IPS-NIHi11 (cell line): ENCODE data around the gene CCNF.

Experiments used
- DNase-seq: peaks from one replicate; pipeline ENCODE4 v3.0.0; 2012; ENCODE audit warnings: mixed read lengths, low spot score

The CCNF gene

DNA sequence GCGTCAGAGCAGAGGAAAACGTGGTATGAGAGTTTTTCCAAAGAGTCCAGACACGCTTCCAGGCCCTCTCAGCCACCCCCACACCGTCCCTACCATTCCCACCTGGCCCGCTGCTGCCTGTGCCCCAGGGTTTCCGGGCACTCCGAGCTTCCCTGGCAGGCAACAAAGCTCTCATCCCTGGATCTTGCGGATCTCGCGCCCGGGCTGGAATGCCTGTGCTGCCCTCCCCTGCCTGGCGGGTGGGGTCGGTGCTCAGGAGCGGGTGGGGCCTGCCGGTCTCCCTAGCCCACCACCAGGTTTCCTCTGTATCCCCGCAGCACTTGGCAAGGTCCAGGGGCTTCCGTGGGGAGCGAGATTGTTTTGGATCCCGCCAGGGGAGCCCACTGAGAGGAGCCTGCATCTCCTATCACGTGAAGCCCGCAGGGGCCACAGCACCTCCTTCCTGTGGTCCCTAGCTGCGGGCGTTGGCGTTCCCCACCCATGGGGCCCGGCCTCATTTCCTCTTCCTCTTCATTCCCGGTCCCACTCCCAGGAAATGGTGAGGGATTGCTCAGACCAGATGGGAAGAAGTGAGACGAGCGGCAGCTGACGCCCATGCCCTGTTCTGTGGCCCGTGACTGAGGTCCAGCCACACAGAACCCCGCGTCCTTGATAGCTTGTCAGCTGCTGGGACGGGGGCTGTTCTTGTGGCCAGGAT, 56.7 kb downstream of the CCNF start:
- DNase-seq: no peak

DNA sequence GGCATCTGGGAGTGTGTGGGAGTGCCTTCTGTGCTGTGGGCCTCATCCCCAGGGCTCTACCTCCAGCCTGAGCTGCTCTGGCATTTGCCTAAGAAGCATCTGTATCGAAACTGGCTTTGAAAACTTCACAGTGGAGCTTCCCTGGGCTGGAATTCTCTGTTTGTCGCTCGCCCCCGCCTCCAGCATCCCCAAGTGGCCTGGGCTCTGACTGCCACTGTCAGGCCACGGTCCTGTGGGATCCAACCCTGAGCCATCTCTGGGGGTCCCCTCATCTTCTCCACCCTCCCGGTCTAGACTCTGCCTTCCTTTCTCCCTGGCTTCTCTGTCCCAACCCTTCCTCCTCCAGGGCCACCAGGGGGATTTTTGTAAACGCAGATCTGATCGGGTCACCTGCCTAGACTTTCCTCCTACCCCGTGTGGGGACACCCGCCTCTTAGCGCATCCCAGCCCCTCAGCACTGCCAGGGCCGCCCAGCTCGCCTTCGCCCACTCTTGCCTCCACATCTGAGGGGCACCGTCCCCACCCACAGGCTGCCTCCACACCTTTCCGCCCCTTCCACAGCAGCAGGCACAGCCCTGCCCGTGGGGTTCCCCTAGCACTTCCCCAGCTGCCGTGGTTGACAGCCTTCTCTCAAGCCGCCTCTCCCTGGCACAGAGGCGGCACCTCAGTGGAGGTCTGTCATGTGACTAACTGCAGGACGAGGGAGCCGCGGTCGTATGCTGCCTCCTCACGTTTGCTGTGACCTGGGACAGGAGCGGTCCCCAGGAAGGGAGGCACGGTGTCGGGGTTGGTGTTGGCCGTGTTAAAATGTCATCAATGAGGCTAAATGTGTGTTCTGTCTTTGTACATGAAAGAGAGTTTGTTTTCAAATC, 57.6 kb downstream of the CCNF start:
- peak; percentile 60 for DNase-seq

DNA sequence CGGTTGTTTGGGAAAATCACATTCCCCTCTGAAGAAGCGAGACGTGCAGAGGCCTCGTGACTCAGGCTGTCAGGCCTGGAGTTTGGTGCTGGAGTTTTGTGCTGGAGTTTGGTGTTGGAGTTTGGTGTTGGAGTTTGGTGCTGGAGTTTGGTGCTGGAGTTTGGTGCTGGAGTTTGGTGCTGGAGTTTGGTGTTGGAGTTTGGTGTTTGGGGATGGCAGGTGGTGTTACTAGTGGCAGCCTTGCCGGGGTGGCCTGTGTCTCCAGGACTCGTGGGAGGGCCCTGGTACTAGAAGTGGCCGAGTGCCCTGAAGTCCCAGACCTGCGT, 58.2 kb downstream of the CCNF start:
- DNase-seq: no peak

DNA sequence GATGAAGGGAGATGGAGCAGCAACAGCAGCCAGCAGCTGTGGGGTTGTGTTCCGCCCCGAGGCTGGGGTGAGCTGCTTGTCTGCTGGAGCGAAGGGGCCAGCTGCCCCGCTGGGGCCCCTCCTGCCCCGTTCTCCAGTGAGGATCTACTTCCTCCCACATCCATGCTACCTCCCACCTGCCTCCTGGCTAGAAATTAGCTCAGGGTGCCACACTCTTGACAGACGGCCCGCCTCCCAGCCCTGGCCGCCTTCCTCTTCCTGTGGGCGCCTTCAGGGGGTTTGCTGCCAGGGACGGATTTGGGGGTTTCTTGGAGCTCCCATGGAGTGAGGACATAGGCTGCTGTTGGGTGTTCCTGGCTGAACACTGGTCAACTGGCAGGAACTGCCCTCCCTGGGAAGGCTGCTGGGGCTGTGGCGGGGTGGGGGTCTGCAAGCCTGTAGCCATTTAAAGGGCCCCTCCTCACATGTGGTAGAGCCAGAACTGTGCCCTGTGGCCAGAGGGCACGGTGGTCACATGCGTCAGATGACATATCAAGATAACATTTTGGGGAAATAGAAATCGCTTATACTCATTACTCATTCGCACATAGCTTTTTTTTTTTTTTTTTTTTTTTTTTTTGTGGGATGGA, 58.8 kb downstream of the CCNF start:
- no peak for DNase-seq

DNA sequence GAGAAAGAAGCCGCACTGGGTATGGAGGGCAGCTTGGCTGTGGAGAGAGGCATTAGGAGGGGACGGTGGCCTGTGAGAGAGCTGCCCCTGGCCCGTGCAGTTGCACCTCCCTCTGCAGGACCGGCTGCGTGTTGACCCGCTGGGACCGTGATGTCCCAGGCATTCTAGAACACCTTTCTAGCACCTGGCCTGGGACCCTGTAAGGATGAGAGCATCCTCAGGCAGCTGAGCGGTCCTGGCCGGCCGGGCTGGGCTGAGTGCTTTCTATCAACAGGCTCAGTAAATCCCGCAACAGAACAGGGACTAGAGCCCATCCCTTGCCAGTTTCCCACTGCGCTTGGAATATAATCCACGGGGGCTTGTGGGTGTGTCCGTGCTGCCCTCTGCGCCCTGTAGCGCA, 60.3 kb downstream of the CCNF start:
- no peak for DNase-seq

DNA sequence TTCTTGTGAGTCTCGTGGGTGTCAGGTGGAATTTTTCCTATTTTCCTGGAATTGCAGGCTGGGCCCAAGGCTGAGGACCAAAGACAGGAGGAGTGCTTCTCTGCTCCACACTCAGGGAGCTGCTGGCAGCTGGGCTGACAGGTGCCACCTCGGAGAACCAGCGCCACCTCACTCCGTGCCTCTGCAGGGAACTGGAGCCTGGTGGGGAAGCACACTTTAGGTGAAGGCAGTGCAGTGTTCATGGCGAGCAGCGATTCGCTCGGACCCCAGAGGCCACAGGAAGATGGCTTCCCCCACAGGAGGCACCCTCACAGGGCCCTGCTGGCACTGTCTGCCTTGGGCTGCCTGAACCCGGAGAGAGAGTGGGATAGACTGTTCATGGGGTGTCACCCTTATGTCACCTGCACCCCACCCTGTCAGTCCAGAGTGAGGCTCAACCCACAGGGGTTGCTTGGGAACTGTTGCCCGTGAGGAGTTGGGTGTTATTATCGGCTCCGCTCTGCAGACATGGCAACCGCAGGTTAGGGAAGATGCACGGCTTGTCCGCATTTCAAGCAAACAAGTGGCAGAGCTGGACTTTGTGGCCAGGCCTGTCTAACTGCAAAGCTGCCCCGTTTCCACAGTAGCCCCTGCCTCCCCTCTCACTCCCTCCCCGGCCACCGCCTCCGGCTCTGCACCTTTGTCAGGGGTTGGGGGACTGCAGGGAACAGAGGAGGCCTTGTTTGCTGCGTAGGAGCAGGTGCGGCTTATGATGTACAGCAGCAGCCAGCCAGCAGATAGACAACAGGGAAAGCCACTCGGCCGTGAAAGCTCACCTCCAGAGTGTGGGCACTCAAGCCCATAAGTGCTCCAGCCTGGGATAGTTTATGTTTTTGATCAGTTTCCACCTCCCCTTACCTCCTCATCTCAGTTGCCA, 61.2 kb downstream of the CCNF start:
- DNase-seq: no peak

DNA sequence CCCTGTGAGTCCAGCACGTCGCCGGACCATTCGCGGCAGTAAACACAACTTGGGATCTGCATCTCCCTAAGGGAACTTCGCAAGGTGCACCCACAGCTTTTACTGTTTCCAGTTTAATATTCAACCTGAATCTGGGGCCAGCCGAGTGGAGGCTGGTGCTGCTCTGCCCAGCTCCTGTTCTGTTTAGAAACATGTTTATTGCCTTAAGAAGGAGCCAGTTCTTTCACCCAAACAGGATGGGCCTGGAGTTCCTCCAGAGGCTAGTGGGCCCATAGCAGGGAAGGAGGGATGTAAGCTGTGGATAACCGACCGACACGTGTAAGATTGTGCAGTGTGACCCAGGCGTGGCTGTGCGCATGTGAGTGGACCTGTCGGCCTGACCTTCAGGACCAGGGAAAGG, 63.0 kb downstream of the CCNF start:
- DNase-seq: no peak

DNA sequence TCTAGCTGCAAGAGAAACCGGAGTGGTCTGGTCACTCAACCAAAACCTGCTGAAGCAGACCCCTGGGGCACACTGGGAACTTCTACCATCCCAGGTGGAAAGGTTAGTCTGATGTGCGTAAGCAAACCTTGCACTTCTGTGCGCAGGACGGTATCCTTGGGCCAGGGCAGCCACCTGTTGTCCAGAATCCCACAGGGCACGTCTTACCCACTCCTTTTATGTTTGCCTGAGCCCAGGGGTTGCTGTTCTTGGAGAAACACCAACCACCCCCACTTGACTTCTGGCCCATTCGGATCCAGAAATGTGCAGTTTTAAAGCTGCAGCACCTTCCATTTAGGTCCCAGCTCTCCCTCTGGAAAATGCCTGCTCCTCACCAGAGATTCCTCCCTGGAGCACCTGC, 64.4 kb downstream of the CCNF start:
- no peak for DNase-seq

DNA sequence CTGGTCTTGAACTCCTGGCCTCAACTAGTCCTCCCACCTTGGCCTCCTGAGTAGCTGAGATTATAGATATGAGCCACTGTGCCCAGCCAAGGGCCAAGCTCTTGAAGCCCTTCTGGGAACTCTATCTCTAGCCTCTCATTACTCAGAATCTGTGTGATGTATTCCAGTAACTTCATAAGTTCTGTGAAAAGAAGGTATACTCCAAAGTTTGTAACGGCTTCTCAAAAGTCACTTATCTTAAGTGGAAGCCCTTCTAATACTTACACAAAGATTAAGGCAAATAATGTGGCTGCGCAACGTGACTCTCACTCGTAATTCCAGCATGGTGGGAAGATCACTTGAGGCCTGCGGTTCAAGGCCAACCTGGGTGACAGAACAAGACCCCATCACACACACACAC, 65.4 kb downstream of the CCNF start:
- no peak for DNase-seq

DNA sequence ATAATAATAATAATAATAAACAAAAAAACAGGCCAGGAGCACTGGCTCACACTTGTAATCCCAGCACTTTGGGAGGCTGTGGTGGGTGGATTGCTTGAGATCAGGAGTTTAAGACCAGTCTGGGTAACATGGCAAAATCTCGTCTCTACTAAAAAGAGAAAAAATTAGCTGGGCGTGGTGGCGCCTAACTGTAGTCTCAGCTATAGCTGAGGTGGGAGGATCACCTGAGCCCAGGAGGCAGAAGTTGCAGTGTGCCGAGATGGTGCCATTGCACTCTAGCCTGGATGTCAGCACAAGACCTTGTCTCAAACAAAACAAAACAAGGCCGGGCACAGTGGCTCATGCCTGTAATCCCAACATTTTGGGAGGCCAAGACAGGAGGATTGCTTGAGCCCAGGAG, 65.8 kb downstream of the CCNF start:
- no peak for DNase-seq

DNA sequence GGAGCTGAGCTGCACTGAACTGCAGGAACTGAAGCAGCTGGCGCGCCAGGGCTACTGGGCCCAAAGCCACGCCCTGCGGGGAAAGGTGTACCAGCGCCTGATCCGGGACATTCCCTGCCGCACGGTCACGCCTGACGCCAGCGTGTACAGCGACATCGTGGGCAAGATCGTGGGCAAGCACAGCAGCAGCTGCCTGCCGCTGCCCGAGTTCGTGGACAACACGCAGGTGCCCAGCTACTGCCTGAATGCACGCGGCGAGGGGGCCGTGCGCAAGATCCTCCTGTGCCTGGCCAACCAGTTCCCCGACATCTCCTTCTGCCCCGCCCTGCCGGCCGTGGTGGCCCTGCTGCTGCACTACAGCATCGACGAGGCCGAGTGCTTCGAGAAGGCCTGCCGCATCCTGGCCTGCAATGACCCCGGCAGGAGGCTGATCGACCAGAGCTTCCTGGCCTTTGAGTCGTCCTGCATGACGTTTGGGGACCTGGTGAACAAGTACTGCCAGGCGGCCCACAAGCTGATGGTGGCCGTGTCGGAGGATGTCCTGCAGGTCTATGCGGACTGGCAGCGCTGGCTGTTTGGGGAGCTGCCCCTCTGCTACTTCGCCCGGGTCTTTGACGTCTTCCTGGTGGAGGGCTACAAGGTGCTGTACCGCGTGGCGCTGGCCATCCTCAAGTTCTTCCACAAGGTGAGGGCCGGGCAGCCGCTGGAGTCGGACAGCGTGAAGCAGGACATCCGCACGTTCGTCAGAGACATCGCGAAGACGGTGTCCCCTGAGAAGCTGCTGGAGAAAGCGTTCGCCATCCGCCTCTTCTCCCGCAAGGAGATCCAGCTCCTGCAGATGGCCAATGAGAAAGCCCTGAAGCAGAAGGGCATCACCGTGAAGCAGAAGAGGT, 67.2 kb downstream of the CCNF start:
- DNase-seq: no peak

DNA sequence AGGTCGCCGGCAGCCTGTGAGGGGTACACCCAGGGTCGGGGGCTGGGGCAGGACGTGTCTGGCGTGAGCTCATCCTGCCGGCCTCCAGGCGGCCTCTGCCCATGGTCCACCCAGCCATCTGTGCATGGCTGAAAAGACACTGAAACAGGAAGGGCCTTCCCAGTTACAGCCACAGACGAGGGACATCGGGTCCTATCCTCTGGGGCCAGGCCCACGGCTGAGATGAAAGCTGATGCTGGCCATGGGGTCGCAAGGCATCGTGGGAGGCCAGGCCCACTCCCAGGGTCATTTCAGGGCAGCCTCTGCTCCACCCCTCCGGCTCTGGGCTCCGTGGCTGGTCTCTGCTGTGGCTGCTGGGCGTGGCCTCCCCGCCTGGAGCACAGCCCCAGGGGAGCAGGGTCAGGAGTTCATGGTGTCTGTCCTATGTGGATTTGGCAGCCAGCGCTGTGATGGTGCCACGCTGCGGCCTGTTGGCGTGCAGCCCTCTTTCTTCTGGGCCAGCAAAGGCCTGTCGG, 67.9 kb downstream of the CCNF start:
- DNase-seq: no peak

DNA sequence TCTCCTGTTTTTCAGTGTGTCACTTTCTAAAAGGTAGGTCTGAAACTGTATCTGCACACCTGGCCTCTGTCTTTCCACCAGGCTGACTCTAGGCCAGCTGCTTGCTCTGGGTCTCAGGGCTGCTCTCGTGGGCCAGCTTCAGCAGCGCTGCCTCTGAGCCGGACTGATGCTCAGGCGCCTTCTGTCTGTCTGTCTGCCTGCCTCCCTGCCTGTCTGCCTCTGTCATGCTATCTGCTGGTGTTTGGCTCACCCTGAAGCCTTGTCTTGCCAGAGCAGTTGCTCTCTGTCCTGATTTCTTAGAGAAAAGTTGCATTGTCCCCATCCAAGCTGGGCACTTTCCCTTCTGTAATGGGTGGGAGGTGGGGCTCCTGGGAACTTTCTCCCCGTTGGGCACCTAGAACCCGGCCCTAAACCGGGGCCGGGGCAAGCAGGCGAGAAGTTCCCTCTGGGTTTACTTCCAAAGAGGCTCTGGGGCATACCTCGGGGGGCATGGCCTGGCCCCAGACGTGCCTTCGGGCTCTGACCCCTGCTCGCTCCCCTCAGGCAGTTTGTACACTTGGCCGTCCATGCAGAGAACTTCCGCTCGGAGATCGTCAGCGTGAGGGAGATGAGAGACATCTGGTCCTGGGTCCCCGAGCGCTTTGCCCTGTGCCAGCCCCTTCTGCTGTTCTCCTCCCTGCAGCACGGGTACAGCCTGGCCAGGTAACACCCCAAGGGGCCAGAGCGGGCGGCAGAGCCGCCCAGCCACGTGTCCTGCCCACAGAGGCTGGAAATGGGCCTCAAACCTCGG, 68.6 kb downstream of the CCNF start:
- DNase-seq: no peak

DNA sequence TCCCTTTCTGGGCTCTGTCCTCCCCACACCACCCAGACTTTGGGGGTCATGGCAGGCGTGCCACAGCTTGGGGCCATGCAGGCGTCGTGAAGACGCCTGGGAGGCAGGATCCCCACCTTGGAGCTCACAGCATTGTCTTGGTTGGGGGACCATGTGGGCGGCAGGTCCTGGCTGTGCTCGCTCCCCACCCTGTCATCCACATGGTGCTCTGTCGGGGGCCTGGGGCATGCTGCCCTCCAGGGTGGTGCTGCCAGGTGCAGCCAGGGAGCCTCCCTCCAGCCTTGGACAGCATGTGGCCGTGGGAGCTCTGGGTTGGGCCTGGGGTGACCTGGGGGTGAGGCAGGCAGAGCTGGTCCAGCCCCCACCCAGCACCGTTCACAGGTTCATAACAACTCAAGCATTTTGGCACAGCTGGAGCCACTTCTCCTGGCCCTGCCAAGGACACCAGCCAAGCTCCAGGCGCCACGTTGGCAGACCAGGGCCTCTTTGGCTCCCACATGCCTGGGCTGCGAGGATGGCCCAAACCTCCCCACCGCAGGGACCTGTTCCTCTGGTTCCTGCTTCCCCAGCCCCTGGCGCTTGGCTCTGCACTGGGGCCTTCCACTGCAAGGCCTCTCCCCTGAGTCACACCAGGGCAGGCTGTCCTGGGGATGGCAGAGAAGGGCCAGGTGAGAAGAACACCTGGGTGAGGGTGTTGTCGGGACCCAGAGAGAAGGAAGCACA, 69.4 kb downstream of the CCNF start:
- no peak for DNase-seq

DNA sequence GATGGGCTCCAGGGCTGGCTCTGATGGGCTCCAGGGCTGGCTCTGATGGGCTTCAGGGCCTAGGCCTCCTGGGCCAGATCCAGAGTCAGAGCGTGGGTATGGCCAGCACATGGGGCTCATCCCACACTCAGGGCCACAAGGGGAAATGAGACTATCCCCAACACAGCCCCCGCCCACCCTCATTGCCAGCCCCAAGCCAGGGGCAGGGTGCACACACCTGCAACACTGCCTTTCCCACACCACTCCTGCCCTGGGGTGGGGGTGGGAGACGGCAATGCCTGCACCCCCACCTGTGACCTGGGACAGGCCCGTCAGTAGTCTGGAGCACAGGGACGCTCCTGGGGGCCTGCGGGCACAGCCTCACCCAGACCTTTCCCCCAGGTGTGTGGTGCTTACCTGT, 70.2 kb downstream of the CCNF start:
- no peak for DNase-seq

DNA sequence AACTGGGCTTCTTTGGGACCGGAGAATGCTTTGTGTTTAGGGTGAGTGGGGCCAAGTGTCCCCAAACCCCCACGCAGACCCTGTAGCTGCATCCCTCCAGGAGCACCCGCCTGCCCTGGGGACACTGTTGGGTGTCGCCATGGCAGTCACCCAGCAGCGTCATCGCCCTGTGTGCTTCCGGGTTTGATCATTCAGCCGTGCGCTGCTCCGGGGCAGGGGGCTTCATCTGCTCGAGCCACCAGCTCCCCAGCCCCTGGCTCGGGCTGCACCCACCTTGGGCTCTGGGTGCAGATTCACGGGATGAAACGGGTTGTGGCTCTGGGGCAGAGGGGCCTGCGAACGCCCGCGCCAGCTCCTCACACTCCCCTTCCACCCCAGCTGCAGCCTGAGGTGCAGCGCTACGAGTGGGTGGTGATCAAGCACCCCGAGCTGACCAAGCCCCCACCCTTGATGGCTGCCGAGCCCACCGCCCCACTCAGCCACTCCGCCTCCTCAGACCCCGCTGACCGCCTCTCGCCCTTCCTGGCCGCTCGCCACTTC, 70.7 kb downstream of the CCNF start:
- DNase-seq: no peak

DNA sequence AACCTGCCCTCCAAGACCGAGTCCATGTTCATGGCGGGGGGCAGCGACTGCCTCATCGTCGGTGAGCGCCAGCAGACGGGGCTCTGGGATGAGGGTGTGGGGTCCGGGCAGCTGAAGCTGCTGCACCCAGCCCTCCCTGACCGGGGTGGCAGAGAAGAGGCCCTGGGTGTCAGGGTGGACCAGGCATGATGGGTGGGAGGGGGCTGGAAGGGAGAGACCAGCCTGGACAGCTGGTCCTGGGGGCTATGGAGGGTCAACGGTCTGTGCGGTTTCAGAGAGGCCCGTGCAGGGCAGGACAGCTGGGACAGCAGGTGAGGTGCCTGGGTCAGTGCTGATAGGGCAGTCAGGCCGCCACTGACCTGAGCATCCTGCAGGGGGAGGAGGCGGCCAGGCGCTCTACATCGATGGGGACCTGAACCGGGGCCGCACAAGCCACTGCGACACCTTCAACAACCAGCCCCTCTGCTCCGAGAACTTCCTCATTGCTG, 71.2 kb downstream of the CCNF start:
- no peak for DNase-seq

DNA sequence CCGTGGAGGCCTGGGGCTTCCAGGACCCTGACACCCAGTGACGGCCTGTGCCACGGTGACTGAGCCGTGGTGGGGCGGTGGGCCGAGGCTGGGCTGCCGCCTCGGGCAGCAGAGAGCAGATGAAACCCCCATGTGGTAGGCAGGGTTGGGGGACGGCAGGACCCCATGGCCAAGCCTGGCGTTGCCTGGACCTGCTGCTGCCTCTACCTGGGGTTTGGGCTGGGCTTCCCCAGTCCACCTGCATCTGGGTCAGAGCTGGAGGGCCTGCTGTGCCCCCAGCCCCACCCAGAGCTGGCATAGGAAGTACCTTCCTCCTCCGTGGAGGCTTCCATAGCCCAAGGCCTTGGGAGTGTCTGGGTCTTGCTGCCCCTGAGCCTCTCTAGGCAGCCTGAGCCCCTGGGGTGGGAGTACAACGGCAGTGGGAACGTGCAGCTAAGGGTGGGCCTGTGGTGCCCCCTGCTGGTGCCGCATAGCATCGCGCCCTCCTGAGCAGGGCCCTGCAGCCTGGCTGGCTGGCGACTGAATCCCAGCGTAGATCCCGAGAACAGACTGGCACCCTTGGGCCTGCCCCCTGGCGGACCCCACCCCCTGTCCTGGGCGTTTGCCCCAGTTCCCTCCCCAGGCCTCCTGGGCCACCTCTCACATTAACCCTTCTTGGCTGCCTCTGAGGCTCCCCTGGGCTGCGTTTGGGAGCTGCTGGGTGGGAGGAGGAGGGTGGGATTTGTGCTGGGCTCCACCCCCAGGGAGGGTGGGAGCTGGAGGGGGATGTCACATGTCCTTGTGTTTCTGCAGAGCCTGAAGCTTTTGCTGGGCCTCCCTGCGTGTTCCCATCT, 71.9 kb downstream of the CCNF start:
- DNase-seq: peak; percentile 94
